Measurements from ENCODE around the gene KLF15. TPM values are rescaled to one million over a fixed set of nuclear protein-coding genes. Genes with fewer than 3 reads are reported as not detected.

Gene KLF15
- 100 to 1,000 TPM; 138 to 234 (median 176) TPM for total RNA-seq

GRCh38 chr3:126357295-126358037 lies at the start of gene KLF15:
KLF15 (minus strand) TSS chr3:126357408; CDS start chr3:126352922, 4,486 bp downstream.
- H3K27me3 ChIP-seq: peaks cover 0 to 6% of the 10 kb centered on the region in 2 donors
- peaks cover 0 to 6% (median 0%) of the 10 kb centered on the region in 3 donors for H3K36me3 ChIP-seq
- H3K9me3 ChIP-seq: peaks cover 0 to 8% (median 0%) of the 10 kb centered on the region in 4 donors
- peak; percentile 81 to 86 for DNase-seq (ENCODE audit: low spot score in 2 of 2)
- H3K27ac ChIP-seq: peak within 1 kb of the TSS; percentile 97 to 100 (median 99)
- H3K4me3 ChIP-seq: peak within 1 kb of the TSS; percentile 64 to 97 (median 94)
- peaks cover 0 to 42% (median 31%) of the 10 kb centered on the region in 4 donors for H3K4me1 ChIP-seq
- peak; percentile 97 to 98 for TF ChIP-seq POLR2A (IDR thresholded peaks at IDR 0.05)
- peak in 1 of 5 experiments; percentile 16 for TF ChIP-seq CTCF (IDR thresholded peaks at IDR 0.05)
- TF ChIP-seq EP300 (IDR thresholded peaks at IDR 0.05): peak in 1 of 2 donors; percentile 95
- 0% methylated on average over 26 to 44 of the region's 86 CpGs for WGBS, 2 donors

GRCh38 chr3:126406389-126407296 lies 49.4 kb upstream of the KLF15 start:
- H3K27ac ChIP-seq: no peak overlapping the region
- DNase-seq (ENCODE audit: low spot score in 2 of 2): no peak
- H3K9me3 ChIP-seq: no peaks in the 10 kb centered on the region
- no peak overlapping the region for H3K4me3 ChIP-seq
- WGBS, 2 donors: 74 to 85% methylated on average over 10 to 13 of the region's 15 CpGs
- peaks cover 0 to 34% of the 10 kb centered on the region in 2 donors for H3K27me3 ChIP-seq
- no peaks in the 10 kb centered on the region for H3K4me1 ChIP-seq
- TF ChIP-seq CTCF (IDR thresholded peaks at IDR 0.05) (no peak), POLR2A (IDR thresholded peaks at IDR 0.05) (no peak), EP300 (IDR thresholded peaks at IDR 0.05) (no peak)
- H3K36me3 ChIP-seq: no peaks in the 10 kb centered on the region

- Histone ChIP-seq H3K9me3 (peaks cover 0 to 10% (median 0%) of the 10 kb centered on the region in 4 donors), H3K4me1 (no peaks in the 10 kb centered on the region), H3K27me3 (peaks cover 0 to 24% of the 10 kb centered on the region in 2 donors), H3K36me3 (no peaks in the 10 kb centered on the region), H3K27ac (no peak overlapping the region), H3K4me3 (no peak overlapping the region)
- DNase-seq (ENCODE audit: low spot score in 2 of 2): no peak
- TF ChIP-seq POLR2A (IDR thresholded peaks at IDR 0.05) (no peak), EP300 (IDR thresholded peaks at IDR 0.05) (no peak), CTCF (IDR thresholded peaks at IDR 0.05) (no peak)
- 73 to 81% methylated on average over 12 of the region's 12 CpGs for WGBS, 2 donors
These were observed 45.6 kb upstream of the KLF15 start for GRCh38 chr3:126402666-126403302.

GRCh38 chr3:126402178-126402577 lies 45.0 kb upstream of the KLF15 start:
- DNase-seq (ENCODE audit: low spot score in 2 of 2): no peak
- TF ChIP-seq EP300 (IDR thresholded peaks at IDR 0.05): no peak
- no peak for TF ChIP-seq CTCF (IDR thresholded peaks at IDR 0.05)
- no peak for TF ChIP-seq POLR2A (IDR thresholded peaks at IDR 0.05)
- no peak overlapping the region for H3K27ac ChIP-seq
- no peak overlapping the region for H3K4me3 ChIP-seq
- H3K4me1 ChIP-seq: no peaks in the 10 kb centered on the region
- peaks cover 0 to 10% (median 0%) of the 10 kb centered on the region in 4 donors for H3K9me3 ChIP-seq
- peaks cover 0 to 20% of the 10 kb centered on the region in 2 donors for H3K27me3 ChIP-seq
- WGBS, 2 donors: 76 to 78% methylated on average over 6 of the region's 6 CpGs
- H3K36me3 ChIP-seq: no peaks in the 10 kb centered on the region
